IMR-90 (cell line): ENCODE results near the gene DLGAP4. TPM values are rescaled to one million over a fixed set of nuclear protein-coding genes. Genes with fewer than 3 reads are reported as not detected.

ENCODE experiments used
- ATAC-seq: fragments of 200-7000 bp; cut with Tn5 transposase; 2 replicates; pipeline ENCODE4 v1.9.1; 2020; ENCODE audit warnings: low read depth, mild to moderate bottlenecking, moderate library complexity
- BruUV-seq: library from RNA; stranded (reverse); fragments of 400-500 nt; replicated peaks from 2 replicates; lab custom pipeline; 2021; lab: Mats Ljungman, UMichigan
- CTCF ChIA-PET: fragments of 300-600 bp; formaldehyde crosslinking; extraction: SDS; loops from one replicate; lab custom pipeline; 2021; ENCODE audit warnings: antibody characterized with exemption; lab: Yijun Ruan, JAX
- POLR2A ChIA-PET: fragments of 300-600 bp; sonication (Branson Sonifier 250); formaldehyde crosslinking; loops from one replicate; lab custom pipeline; 2022; ENCODE audit warnings: antibody characterized with exemption; ENCODE audit not compliant: unreplicated experiment; lab: Charles Lee
- DNase-seq: peaks from one replicate; pipeline ENCODE4 v3.0.0; 2013
- H2AFZ ChIP-seq: replicated peaks from 2 replicates; pipeline ENCODE3; 2013; ENCODE audit warnings: low read length, mild to moderate bottlenecking; ENCODE audit not compliant: poor library complexity
- H2AK5ac ChIP-seq: 2 replicates; pipeline ENCODE4 v1.6.1; 2013; ENCODE audit warnings: low read depth, low read length, inconsistent platforms
- H2AK9ac ChIP-seq: replicated peaks from 2 replicates; pipeline ENCODE3; 2013; ENCODE audit warnings: mild to moderate bottlenecking, low read depth, low read length, moderate library complexity; ENCODE audit not compliant: poor library complexity
- H2BK120ac ChIP-seq: 2 replicates; pipeline ENCODE4 v1.6.1; 2013; ENCODE audit warnings: low read depth, low read length, inconsistent platforms
- H2BK15ac ChIP-seq: 3 replicates; pipeline ENCODE4 v1.6.1; 2013; ENCODE audit warnings: low read depth, low read length, inconsistent platforms
- H2BK20ac ChIP-seq: 2 replicates; pipeline ENCODE4 v1.6.1; 2013; ENCODE audit warnings: low read depth, mild to moderate bottlenecking, inconsistent platforms, low read length, moderate library complexity
- H2BK5ac ChIP-seq: 2 replicates; pipeline ENCODE4 v1.6.1; 2013; ENCODE audit warnings: mild to moderate bottlenecking, low read depth, low read length, inconsistent platforms; ENCODE audit not compliant: poor library complexity, severe bottlenecking
- H3K14ac ChIP-seq: replicated peaks from 2 replicates; pipeline ENCODE4 v1.6.1; 2013; ENCODE audit warnings: low read depth, low read length, inconsistent platforms
- H3K18ac ChIP-seq: 2 replicates; pipeline ENCODE4 v1.6.1; 2013; ENCODE audit warnings: low read depth, low read length, control low read depth
- H3K23ac ChIP-seq: 2 replicates; pipeline ENCODE4 v1.6.1; 2013; ENCODE audit warnings: low read depth, low read length, inconsistent platforms
- H3K27ac ChIP-seq: 2 replicates; pipeline ENCODE4 v1.5.1; 2013; ENCODE audit warnings: mild to moderate bottlenecking, control low read depth, low read length; ENCODE audit not compliant: insufficient read depth
- H3K27me3 ChIP-seq: 2 replicates; pipeline ENCODE4 v1.6.1; 2013; ENCODE audit warnings: low read length; ENCODE audit not compliant: control insufficient read depth, insufficient read depth
- H3K36me3 ChIP-seq: 2 replicates; pipeline ENCODE4 v1.6.1; 2013; ENCODE audit warnings: low read length, mixed read lengths; ENCODE audit not compliant: control insufficient read depth, insufficient read depth
- H3K4ac ChIP-seq: 2 replicates; pipeline ENCODE4 v1.6.1; 2013; ENCODE audit warnings: low read depth, low read length, inconsistent platforms
- H3K4me1 ChIP-seq: 2 replicates; pipeline ENCODE4 v1.6.1; 2013; ENCODE audit warnings: low read length, mixed read lengths; ENCODE audit not compliant: control insufficient read depth, insufficient read depth
- H3K4me2 ChIP-seq: 2 replicates; pipeline ENCODE4 v1.6.1; 2013; ENCODE audit warnings: low read depth, mild to moderate bottlenecking, control low read depth, low read length, moderate library complexity
- H3K4me3 ChIP-seq: 2 replicates; pipeline ENCODE4 v1.5.1; 2013; ENCODE audit warnings: low read depth, mild to moderate bottlenecking, control low read depth, low read length, moderate library complexity; ENCODE audit not compliant: insufficient read depth
- H3K56ac ChIP-seq: 2 replicates; pipeline ENCODE4 v1.6.1; 2013; ENCODE audit warnings: low read length, inconsistent platforms; ENCODE audit not compliant: insufficient read depth; ENCODE audit errors: extremely low read depth
- H3K79me1 ChIP-seq, 2 experiments: 2 replicates each; pipeline ENCODE4 v1.6.1; 2013; ENCODE audit warnings: low read length in 2 of 2, inconsistent platforms in 1 of 2, low read depth in 1 of 2
- H3K9ac ChIP-seq: 2 replicates; pipeline ENCODE4 v1.6.1; 2013; ENCODE audit warnings: low read depth, low read length, control low read depth
- H3K9me1 ChIP-seq: 2 replicates; pipeline ENCODE4 v1.6.1; 2013; ENCODE audit warnings: low read length, inconsistent platforms; ENCODE audit not compliant: insufficient read depth
- H3K9me3 ChIP-seq: 2 replicates; pipeline ENCODE4 v1.6.1; 2013; ENCODE audit warnings: low read length; ENCODE audit not compliant: control insufficient read depth, insufficient read depth
- H4K20me1 ChIP-seq: 2 replicates; pipeline ENCODE4 v1.6.1; 2013; ENCODE audit warnings: low read length, inconsistent platforms; ENCODE audit not compliant: insufficient read depth
- H4K5ac ChIP-seq: 2 replicates; pipeline ENCODE4 v1.6.1; 2013; ENCODE audit warnings: mild to moderate bottlenecking, low read depth, low read length, control low read depth
- H4K8ac ChIP-seq, 2 experiments: 2 replicates each; pipeline ENCODE4 v1.6.1; 2013; ENCODE audit warnings: low read depth in 2 of 2, low read length in 2 of 2, control low read depth in 1 of 2, inconsistent platforms in 1 of 2
- H4K91ac ChIP-seq: 2 replicates; pipeline ENCODE4 v1.6.1; 2013; ENCODE audit warnings: low read depth, low read length, inconsistent platforms; ENCODE audit not compliant: insufficient read depth
- BHLHE40 ChIP-seq: fragments of 150-350 bp; IDR thresholded peaks from 2 replicates; pipeline ENCODE4 v1.6.1; 2016; ENCODE audit warnings: mild to moderate bottlenecking, low read depth, low read length
- CHD1 ChIP-seq: IDR thresholded peaks from 2 replicates; pipeline ENCODE4 v1.6.1; 2012; ENCODE audit warnings: low read depth, low read length, improper control_type of control experiment
- NFE2L2 ChIP-seq: fragments of 150-350 bp; IDR thresholded peaks from 2 replicates; pipeline ENCODE4 v1.6.1; 2016; ENCODE audit warnings: low read depth, mild to moderate bottlenecking, low read length
- SMC3 ChIP-seq: fragments of 150-350 bp; IDR thresholded peaks from 2 replicates; pipeline ENCODE4 v1.6.1; 2016; ENCODE audit warnings: low read depth, mild to moderate bottlenecking, antibody characterized with exemption, low read length, moderate library complexity
- WGBS, 2 experiments: methylation state at CpG; one replicate each; pipeline versions ENCODE4 v1.1.5 to v1.1.7; 2013; ENCODE audit warnings: missing lambda C conversion rate in 2 of 2; ENCODE audit not compliant: insufficient read length in 1 of 2; ENCODE audit errors: extremely low coverage in 2 of 2; 5-methylcytosine and 5-hydroxymethylcytosine counted together
- dilution Hi-C: fragments of 300-500 bp; cut with HindIII; formaldehyde crosslinking; loops from one replicate; pipeline ENCODE4 v1.14.3; 2018; ENCODE audit warnings: low sequenced_read_pairs; ENCODE audit not compliant: unreplicated experiment
- in situ Hi-C: fragments of 300-500 bp; cut with MboI; formaldehyde crosslinking; loops from 3 replicates; pipeline ENCODE4 v1.14.3; 2019; ENCODE audit warnings: low sequenced_read_pairs, inconsistent platforms, mixed read lengths
- intact Hi-C: fragments of 100-400 bp; cut with micrococcal nuclease; formaldehyde crosslinking; loops from 2 replicates; pipeline ENCODE4 v1.10.0; 2022
- polyA plus RNA-seq, 3 experiments: library from polyadenylated mRNA; depleted of rRNA; stranded (reverse); fragments of >200 nt; gene quantifications; 2 replicates each; pipeline ENCODE4 v1.2.3, GENCODE V29; 2012; ENCODE audit warnings: low replicate concordance in 1 of 3
- total RNA-seq: library from RNA; depleted of rRNA; stranded (reverse); fragments of >200 nt; gene quantifications from 2 replicates; pipeline ENCODE4 v1.2.3, GENCODE V29; 2012
- TF ChIP-seq, protein P1 (sequence below): conservative IDR thresholded peaks from 2 replicates; pipeline ENCODE4 v1.5.1; 2012; ENCODE audit warnings: mild to moderate bottlenecking, low read depth, low read length, improper control_type of control experiment
- TF ChIP-seq, protein P2 (sequence below): fragments of 150-350 bp; IDR thresholded peaks from 2 replicates; pipeline ENCODE4 v1.6.1; 2017; ENCODE audit warnings: mild to moderate bottlenecking, antibody characterized with exemption, low read length, low read depth
- TF ChIP-seq, protein P3 (sequence below): fragments of 150-350 bp; IDR thresholded peaks from 2 replicates; pipeline ENCODE4 v1.6.1; 2016; ENCODE audit warnings: low read depth, mild to moderate bottlenecking, low read length, moderate library complexity, borderline replicate concordance

DLGAP4 gene
- total and polyA plus RNA-seq, 2 of the 4 experiments (the other 2 are of a cell fraction) = 32.3 to 73.2 TPM

DNA sequence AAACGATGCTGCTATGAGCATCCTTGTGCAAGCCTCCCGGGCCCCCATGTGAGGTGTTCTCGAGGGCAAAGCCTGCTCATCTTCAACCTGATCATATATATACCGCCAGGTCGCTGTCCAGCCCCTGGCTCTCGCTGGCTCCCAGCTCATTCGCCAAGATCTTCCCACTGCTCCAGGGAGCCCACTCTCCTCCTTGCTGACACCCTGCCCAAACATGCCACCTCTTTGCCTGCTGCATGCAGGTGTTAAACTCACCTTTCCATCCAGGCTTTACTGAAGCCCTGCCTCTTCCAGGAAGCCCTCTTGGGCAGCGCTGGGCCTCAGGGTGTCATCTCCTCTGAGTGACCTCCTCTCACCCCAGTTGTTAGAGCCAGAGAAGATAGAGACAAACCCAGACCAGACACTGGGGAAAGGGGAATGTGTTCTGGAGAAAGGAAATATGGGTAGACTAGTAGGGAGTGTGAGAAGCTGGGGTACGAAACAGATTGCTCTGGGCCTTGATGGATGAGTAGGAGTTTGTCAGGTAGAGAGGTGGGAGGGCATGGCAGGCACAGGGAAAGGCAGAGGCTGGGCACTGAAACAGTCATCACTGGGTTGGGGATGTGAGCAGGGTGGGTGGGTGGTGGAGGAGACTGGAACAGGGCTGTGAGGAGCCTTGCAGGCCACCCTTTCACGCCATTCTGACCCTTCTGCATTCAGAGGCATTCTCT lies 1.2 kb upstream of the DLGAP4 start:
- H3K4ac ChIP-seq = no peak overlapping the region
- no peak overlapping the region for H4K91ac ChIP-seq
- H3K23ac ChIP-seq = no peak overlapping the region
- H3K14ac ChIP-seq = no peak overlapping the region
- H3K36me3 ChIP-seq = no peaks in the 10 kb centered on the region
- BruUV-seq = no TSS peak
- H2AFZ ChIP-seq = no peak overlapping the region
- ATAC-seq (no peak), DNase-seq (no peak)
- POLR2A ChIA-PET = no interaction called here
- dilution Hi-C loops (no loop called here), in situ Hi-C loops (no loop called here), intact Hi-C loops (no loop called here)
- no peak overlapping the region for H3K4me2 ChIP-seq
- TF ChIP-seq CHD1 = no peak
- TF ChIP-seq, protein P1, sequence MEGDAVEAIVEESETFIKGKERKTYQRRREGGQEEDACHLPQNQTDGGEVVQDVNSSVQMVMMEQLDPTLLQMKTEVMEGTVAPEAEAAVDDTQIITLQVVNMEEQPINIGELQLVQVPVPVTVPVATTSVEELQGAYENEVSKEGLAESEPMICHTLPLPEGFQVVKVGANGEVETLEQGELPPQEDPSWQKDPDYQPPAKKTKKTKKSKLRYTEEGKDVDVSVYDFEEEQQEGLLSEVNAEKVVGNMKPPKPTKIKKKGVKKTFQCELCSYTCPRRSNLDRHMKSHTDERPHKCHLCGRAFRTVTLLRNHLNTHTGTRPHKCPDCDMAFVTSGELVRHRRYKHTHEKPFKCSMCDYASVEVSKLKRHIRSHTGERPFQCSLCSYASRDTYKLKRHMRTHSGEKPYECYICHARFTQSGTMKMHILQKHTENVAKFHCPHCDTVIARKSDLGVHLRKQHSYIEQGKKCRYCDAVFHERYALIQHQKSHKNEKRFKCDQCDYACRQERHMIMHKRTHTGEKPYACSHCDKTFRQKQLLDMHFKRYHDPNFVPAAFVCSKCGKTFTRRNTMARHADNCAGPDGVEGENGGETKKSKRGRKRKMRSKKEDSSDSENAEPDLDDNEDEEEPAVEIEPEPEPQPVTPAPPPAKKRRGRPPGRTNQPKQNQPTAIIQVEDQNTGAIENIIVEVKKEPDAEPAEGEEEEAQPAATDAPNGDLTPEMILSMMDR = no peak
- no peak for TF ChIP-seq SMC3
- no peak for TF ChIP-seq BHLHE40
- TF ChIP-seq NFE2L2 = no peak
- TF ChIP-seq, protein P2, sequence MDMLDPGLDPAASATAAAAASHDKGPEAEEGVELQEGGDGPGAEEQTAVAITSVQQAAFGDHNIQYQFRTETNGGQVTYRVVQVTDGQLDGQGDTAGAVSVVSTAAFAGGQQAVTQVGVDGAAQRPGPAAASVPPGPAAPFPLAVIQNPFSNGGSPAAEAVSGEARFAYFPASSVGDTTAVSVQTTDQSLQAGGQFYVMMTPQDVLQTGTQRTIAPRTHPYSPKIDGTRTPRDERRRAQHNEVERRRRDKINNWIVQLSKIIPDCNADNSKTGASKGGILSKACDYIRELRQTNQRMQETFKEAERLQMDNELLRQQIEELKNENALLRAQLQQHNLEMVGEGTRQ = no peak
- TF ChIP-seq, protein P3, sequence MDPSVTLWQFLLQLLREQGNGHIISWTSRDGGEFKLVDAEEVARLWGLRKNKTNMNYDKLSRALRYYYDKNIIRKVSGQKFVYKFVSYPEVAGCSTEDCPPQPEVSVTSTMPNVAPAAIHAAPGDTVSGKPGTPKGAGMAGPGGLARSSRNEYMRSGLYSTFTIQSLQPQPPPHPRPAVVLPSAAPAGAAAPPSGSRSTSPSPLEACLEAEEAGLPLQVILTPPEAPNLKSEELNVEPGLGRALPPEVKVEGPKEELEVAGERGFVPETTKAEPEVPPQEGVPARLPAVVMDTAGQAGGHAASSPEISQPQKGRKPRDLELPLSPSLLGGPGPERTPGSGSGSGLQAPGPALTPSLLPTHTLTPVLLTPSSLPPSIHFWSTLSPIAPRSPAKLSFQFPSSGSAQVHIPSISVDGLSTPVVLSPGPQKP = no peak
- H3K56ac ChIP-seq = no peak overlapping the region
- H3K4me3 ChIP-seq = no peak overlapping the region
- no peak overlapping the region for H2BK15ac ChIP-seq
- H2BK5ac ChIP-seq = no peak overlapping the region
- H3K79me1 ChIP-seq = no peaks in the 10 kb centered on the region
- H2BK120ac ChIP-seq = no peak overlapping the region
- no peak overlapping the region for H2AK5ac ChIP-seq
- no peaks in the 10 kb centered on the region for H4K20me1 ChIP-seq
- no peak overlapping the region for H2AK9ac ChIP-seq
- CTCF ChIA-PET = no interaction called here
- H3K4me1 ChIP-seq = no peaks in the 10 kb centered on the region
- no peaks in the 10 kb centered on the region for H3K9me1 ChIP-seq
- H3K18ac ChIP-seq = no peak overlapping the region
- no peak overlapping the region for H4K8ac ChIP-seq
- 23% methylated on average over 7 of the region's 10 CpGs; no CpG with 5 or more reads in 1 of the 2 experiments for WGBS, 2 experiments
- no peaks in the 10 kb centered on the region for H3K9me3 ChIP-seq
- peaks cover 83% of the 10 kb centered on the region for H3K27me3 ChIP-seq
- H3K9ac ChIP-seq = no peak overlapping the region
- H3K27ac ChIP-seq = no peak overlapping the region
- no peak overlapping the region for H2BK20ac ChIP-seq
- H4K5ac ChIP-seq = no peak overlapping the region
